Spleen (tissue), 7 donors: ENCODE results near the gene ZNF253.

ENCODE experiments used
- POLR2A ChIP-seq, 3 donors: fragments of 450-650 bp; IDR thresholded peaks; one replicate each; pipeline ENCODE4 v1.5.1; 2017; ENCODE audit warnings: antibody characterized with exemption in 3 of 3, mild to moderate bottlenecking in 1 of 3
- POLR2AphosphoS5 ChIP-seq, 3 donors: sonication (generic); formaldehyde crosslinking; IDR thresholded peaks; one replicate each; pipeline ENCODE4 v1.5.1; 2017; ENCODE audit warnings: antibody characterized with exemption in 3 of 3
- TF ChIP-seq, protein P1 (sequence below), 11 experiments: fragments of 200-600 bp in 7 of 11; fragments of 450-650 bp in 4 of 11; sonication (generic) in 4 of 11; IDR thresholded peaks in 8 of 11; conservative IDR thresholded peaks in 3 of 11; 1 replicate in 7 of 11; 2 replicates in 4 of 11; pipeline versions ENCODE4 v1.4.0 to v1.8.0; 2016 to 2021; ENCODE audit warnings: antibody characterized with exemption in 11 of 11, inconsistent platforms in 4 of 11, mild to moderate bottlenecking in 1 of 11
- donor health status: DM: no; HTN: no; CAD: no; lungs with moderate emphysema.
- donor health status: DM: no; HTN: no; CAD: no.
- donor health status: DM: no; HTN: no; CAD: no.

- TF ChIP-seq POLR2AphosphoS5 (IDR thresholded peaks at IDR 0.05) (no peak), POLR2A (IDR thresholded peaks at IDR 0.05) (no peak)
- TF ChIP-seq, protein P1, sequence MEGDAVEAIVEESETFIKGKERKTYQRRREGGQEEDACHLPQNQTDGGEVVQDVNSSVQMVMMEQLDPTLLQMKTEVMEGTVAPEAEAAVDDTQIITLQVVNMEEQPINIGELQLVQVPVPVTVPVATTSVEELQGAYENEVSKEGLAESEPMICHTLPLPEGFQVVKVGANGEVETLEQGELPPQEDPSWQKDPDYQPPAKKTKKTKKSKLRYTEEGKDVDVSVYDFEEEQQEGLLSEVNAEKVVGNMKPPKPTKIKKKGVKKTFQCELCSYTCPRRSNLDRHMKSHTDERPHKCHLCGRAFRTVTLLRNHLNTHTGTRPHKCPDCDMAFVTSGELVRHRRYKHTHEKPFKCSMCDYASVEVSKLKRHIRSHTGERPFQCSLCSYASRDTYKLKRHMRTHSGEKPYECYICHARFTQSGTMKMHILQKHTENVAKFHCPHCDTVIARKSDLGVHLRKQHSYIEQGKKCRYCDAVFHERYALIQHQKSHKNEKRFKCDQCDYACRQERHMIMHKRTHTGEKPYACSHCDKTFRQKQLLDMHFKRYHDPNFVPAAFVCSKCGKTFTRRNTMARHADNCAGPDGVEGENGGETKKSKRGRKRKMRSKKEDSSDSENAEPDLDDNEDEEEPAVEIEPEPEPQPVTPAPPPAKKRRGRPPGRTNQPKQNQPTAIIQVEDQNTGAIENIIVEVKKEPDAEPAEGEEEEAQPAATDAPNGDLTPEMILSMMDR (IDR thresholded peaks at IDR 0.05 in 8 of 11, conservative IDR thresholded peaks at IDR 0.05 in 3 of 11), result no peak
Observed at GRCh38 chr19:19909654-19910053, 44.0 kb downstream of the ZNF253 start.
